ENCODE measurements around the gene NEIL3. TPM values are rescaled to one million over a fixed set of nuclear protein-coding genes. Genes with fewer than 3 reads are reported as not detected.

NEIL3 gene
- total and polyA plus RNA-seq, 9 of the 15 experiments (the other 6 are each of a cell fraction or from before 2014, with no cell fraction given): 2.7 to 23.3 (median 12.9) TPM

- no TSS peak for BruUV-seq (replicated peaks)
- POLR2A ChIA-PET: interaction anchor here (1.3 kb wide), 1 partner anchor 11 kb away, joined by 3 read pairs; no protein-coding TSS in a partner anchor
Observed at GRCh38 chr4:177264788-177265422, 44.8 kb upstream of the NEIL3 start.

More at GRCh38 chr4:177264788-177265422, 44.8 kb upstream of the NEIL3 start:
- Histone ChIP-seq H3K27ac (ENCODE audit: extremely low read depth, low read depth, low read length) (no peak overlapping the region), H3K4me3 (no peak overlapping the region), H3K9ac (ENCODE audit: insufficient read depth in 1 of 2, low read depth in 2 of 2, low read length in 2 of 2) (no peak overlapping the region), H4K20me1 (replicated peaks; ENCODE audit: control insufficient read depth, insufficient read depth, low read length) (no peaks in the 10 kb centered on the region), H3K4me2 (ENCODE audit: insufficient read depth, low read length) (no peak overlapping the region), H2AFZ (ENCODE audit: low read depth, low read length) (no peak overlapping the region), H3K79me2 (ENCODE audit: control insufficient read depth, insufficient read depth, low read length) (no peaks in the 10 kb centered on the region), H3K4me1 (replicated peaks in 1 of 2; ENCODE audit: control insufficient read depth in 2 of 2, insufficient read depth in 2 of 2, low read length in 2 of 2) (no peaks in the 10 kb centered on the region), H3K27me3 (ENCODE audit: control insufficient read depth in 2 of 2, insufficient read depth in 2 of 2, low read length in 2 of 2) (no peaks in the 10 kb centered on the region), H3K36me3 (ENCODE audit: control insufficient read depth, insufficient read depth, low read length) (no peaks in the 10 kb centered on the region), H3K9me3 (replicated peaks; ENCODE audit: control insufficient read depth, insufficient read depth, low read depth, low read length) (no peaks in the 10 kb centered on the region), H3K9me1 (ENCODE audit: control insufficient read depth, insufficient read depth, low read length) (no peaks in the 10 kb centered on the region)
- CTCF ChIA-PET (ENCODE audit: low intra/inter-chr PET ratio): no interaction called here
- in situ Hi-C loops (cut with MboI): no loop called here
- TF ChIP-seq ZNF639 (CRISPR knock-in tag; conservative IDR thresholded peaks at IDR 0.05 in 1 of 2, IDR thresholded peaks at IDR 0.05 in 1 of 2) (no peak), KLF1 (tag; IDR thresholded peaks at IDR 0.05) (no peak), ZNF830 (CRISPR knock-in tag; IDR thresholded peaks at IDR 0.05) (no peak), ZNF583 (CRISPR knock-in tag; IDR thresholded peaks at IDR 0.05) (no peak), NR4A1 (CRISPR knock-in tag; IDR thresholded peaks at IDR 0.05) (no peak), NR4A1 (tag; IDR thresholded peaks at IDR 0.05) (no peak), TRIM28 (IDR thresholded peaks at IDR 0.05) (no peak), HNRNPH1 (optimal IDR thresholded peaks at IDR 0.05; ENCODE audit: low read depth, low read length) (no peak), NONO (IDR thresholded peaks at IDR 0.05; ENCODE audit: low read depth in 2 of 2, low read length in 1 of 2) (no peak), PHB (CRISPR knock-in tag; IDR thresholded peaks at IDR 0.05) (no peak)
- TF ChIP-seq, protein P1, sequence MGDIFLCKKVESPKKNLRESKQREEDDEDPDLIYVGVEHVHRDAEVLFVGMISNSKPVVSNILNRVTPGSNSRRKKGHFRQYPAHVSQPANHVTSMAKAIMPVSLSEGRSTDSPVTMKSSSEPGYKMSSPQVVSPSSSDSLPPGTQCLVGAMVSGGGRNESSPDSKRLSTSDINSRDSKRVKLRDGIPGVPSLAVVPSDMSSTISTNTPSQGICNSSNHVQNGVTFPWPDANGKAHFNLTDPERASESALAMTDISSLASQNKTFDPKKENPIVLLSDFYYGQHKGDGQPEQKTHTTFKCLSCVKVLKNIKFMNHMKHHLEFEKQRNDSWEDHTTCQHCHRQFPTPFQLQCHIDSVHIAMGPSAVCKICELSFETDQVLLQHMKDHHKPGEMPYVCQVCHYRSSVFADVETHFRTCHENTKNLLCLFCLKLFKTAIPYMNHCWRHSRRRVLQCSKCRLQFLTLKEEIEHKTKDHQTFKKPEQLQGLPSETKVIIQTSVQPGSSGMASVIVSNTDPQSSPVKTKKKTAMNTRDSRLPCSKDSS (IDR thresholded peaks at IDR 0.05; ENCODE audit: low read depth, partially characterized antibody): no peak
- ATAC-seq (no peak), DNase-seq (ENCODE audit: extremely low read depth in 1 of 4, low spot score in 3 of 4) (no peak), FAIRE-seq (no peak)
- intact Hi-C loops (cut with micrococcal nuclease): no loop called here
- 0% methylated on average over 2 of the region's 2 CpGs for WGBS (ENCODE audit: insufficient coverage, low coverage, missing lambda C conversion rate)
